Stromal cell of bone marrow (primary cell): Measurements from ENCODE around the gene ZNF524.
"Not testable (repeated sequence)": the region's sequence is repeated elsewhere in the genome, so short reads cannot be mapped to it uniquely, and the experiment has no call there.

Experiments used
- DNase-seq: peaks from one replicate; pipeline ENCODE4 v3.0.0-alpha.2; 2012; ENCODE audit warnings: low read depth

The ZNF524 gene

GRCh38 chr19:55581145-55581822, 18.8 kb upstream of the ZNF524 start:
- no peak for DNase-seq

- DNase-seq, result no peak
Observed at GRCh38 chr19:55581823-55582223, 18.3 kb upstream of the ZNF524 start.

GRCh38 chr19:55582284-55582683, 17.8 kb upstream of the ZNF524 start:
- DNase-seq, result not testable (repeated sequence)

GRCh38 chr19:55583897-55584296, 16.2 kb upstream of the ZNF524 start:
- not testable (repeated sequence) for DNase-seq

GRCh38 chr19:55584871-55585270, 15.2 kb upstream of the ZNF524 start:
- DNase-seq, result no peak

GRCh38 chr19:55585658-55586339, 14.3 kb upstream of the ZNF524 start:
- peak; percentile 30 for DNase-seq

- peak; percentile 82 for DNase-seq
Observed at GRCh38 chr19:55586976-55587668, 13.0 kb upstream of the ZNF524 start.

GRCh38 chr19:55588738-55589137, 11.3 kb upstream of the ZNF524 start:
- DNase-seq, result no peak

- DNase-seq, result no peak
Observed at GRCh38 chr19:55590109-55590508, 10.0 kb upstream of the ZNF524 start.

GRCh38 chr19:55590617-55591016, 9.5 kb upstream of the ZNF524 start:
- DNase-seq, result no peak

GRCh38 chr19:55591555-55591954, 8.5 kb upstream of the ZNF524 start:
- no peak for DNase-seq

GRCh38 chr19:55592391-55593090, 7.5 kb upstream of the ZNF524 start:
- no peak for DNase-seq

GRCh38 chr19:55593096-55593772, 6.9 kb upstream of the ZNF524 start:
- DNase-seq, result no peak

- no peak for DNase-seq
Observed at GRCh38 chr19:55594996-55595545, 5.0 kb upstream of the ZNF524 start.

GRCh38 chr19:55596304-55596703, 3.8 kb upstream of the ZNF524 start:
- no peak for DNase-seq

GRCh38 chr19:55597501-55597921, 2.6 kb upstream of the ZNF524 start:
- DNase-seq, result no peak

GRCh38 chr19:55598034-55598433, 2.1 kb upstream of the ZNF524 start:
- DNase-seq, result no peak

GRCh38 chr19:55598719-55599467, 1.2 kb upstream of the ZNF524 start:
- DNase-seq, result peak; percentile 87

GRCh38 chr19:55599468-55599841, 633 bp upstream of the ZNF524 start, which contains the start of gene FIZ1:
Gene FIZ1 (minus strand): TSS chr19:55599517. CDS start chr19:55597865, 1,652 bp downstream.
- DNase-seq, result peak; percentile 98

- no peak for DNase-seq
Observed at GRCh38 chr19:55600662-55601028, 557 bp downstream of the ZNF524 start.

GRCh38 chr19:55601084-55601483, 996 bp downstream of the ZNF524 start:
- DNase-seq, result no peak
